ENCODE data around the gene SOAT2. TPM values are rescaled to one million over a fixed set of nuclear protein-coding genes. Genes with fewer than 3 reads are reported as not detected.

Gene SOAT2
- total RNA-seq, 1 experiment from 2014 or later = not detected

- Histone ChIP-seq H3K27ac (ENCODE audit: insufficient read length, low read depth, low read length) (no peak overlapping the region), H2BK20ac (ENCODE audit: low read depth, low read length, poor library complexity, severe bottlenecking) (no peak overlapping the region), H3K9ac (ENCODE audit: extremely low read depth, insufficient read length, low read length) (no peak overlapping the region), H4K20me1 (ENCODE audit: control insufficient read depth, insufficient read depth, insufficient read length) (no peaks in the 10 kb centered on the region), H2BK12ac (ENCODE audit: insufficient read length, low read depth, low read length) (no peak overlapping the region), H3K79me2 (ENCODE audit: insufficient read depth, low read length) (no peaks in the 10 kb centered on the region), H2AFZ (ENCODE audit: low read length) (no peak overlapping the region), H2AK5ac (ENCODE audit: insufficient read length, low read length) (no peak overlapping the region), H3K23me2 (ENCODE audit: insufficient read length, low read depth, low read length, poor library complexity, severe bottlenecking) (no peaks in the 10 kb centered on the region), H3K23ac (ENCODE audit: insufficient read length, low read depth, low read length) (no peak overlapping the region), H3K79me1 (ENCODE audit: insufficient read depth, low read depth, low read length, poor library complexity, severe bottlenecking) (no peaks in the 10 kb centered on the region), H4K5ac (ENCODE audit: insufficient read length, low read depth, low read length) (no peak overlapping the region), H3K14ac (ENCODE audit: insufficient read depth, low read length) (no peak overlapping the region), H3K4me1 (ENCODE audit: insufficient read depth, low read length) (no peaks in the 10 kb centered on the region), H2BK5ac (ENCODE audit: insufficient read length, low read length) (no peak overlapping the region), H3K56ac (ENCODE audit: insufficient read length, low read depth, low read length) (no peak overlapping the region), H3K4me2 (ENCODE audit: insufficient read depth, insufficient read length, low read length) (no peak overlapping the region), H3T11ph (ENCODE audit: low read length) (no peak overlapping the region), H3K27me3 (ENCODE audit: insufficient read depth, low read length) (no peaks in the 10 kb centered on the region), H2BK15ac (ENCODE audit: low read depth, low read length) (no peak overlapping the region), H2BK120ac (ENCODE audit: low read depth, low read length, poor library complexity, severe bottlenecking) (no peak overlapping the region), H4K91ac (ENCODE audit: insufficient read length, low read depth, low read length) (no peak overlapping the region), H3K9me3 (ENCODE audit: control insufficient read depth, low read depth, low read length) (no peaks in the 10 kb centered on the region), H3K4ac (ENCODE audit: low read depth, low read length) (no peak overlapping the region), H4K8ac (replicated peaks; ENCODE audit: insufficient read length, low read depth, low read length) (no peak overlapping the region), H3K18ac (ENCODE audit: insufficient read length, low read depth, low read length) (no peak overlapping the region)
- H3K9me3 Mint-ChIP-seq = peaks cover 0 to 4% of the 10 kb centered on the region in 2 experiments; a peak in 1 of 5 replicates
- no peak overlapping the region for H3K27ac Mint-ChIP-seq
- no peak for DNase-seq
- peaks cover 0 to 5% of the 10 kb centered on the region in 2 experiments; a peak in 1 of 4 replicates for H3K4me1 Mint-ChIP-seq
- H3K36me3 Mint-ChIP-seq (ENCODE audit: insufficient read depth in 1 of 3, low read depth in 3 of 3) = no peaks in the 10 kb centered on the region
- no peak for TF ChIP-seq CTCF (conservative IDR thresholded peaks at IDR 0.05)
- peaks cover 38% of the 10 kb centered on the region for H3K27me3 Mint-ChIP-seq (ENCODE audit: low read depth)
- H3K4me3 Mint-ChIP-seq = no peak overlapping the region
- no CpG with 5 or more reads among the region's 8 CpGs for WGBS (ENCODE audit: extremely low coverage, insufficient read length, low lambda C conversion rate)
Observed at GRCh38 chr12:53118751-53119300, 15.5 kb downstream of the SOAT2 start.

Measured in H9 (cell line).